Mesothelial cell of epicardium (in vitro differentiated cells): ENCODE data around the gene SUPT20H. TPM values are rescaled to one million over a fixed set of nuclear protein-coding genes. Genes with fewer than 3 reads are reported as not detected.

Source experiments
- DNase-seq, 2 experiments: peaks; one replicate each; pipeline ENCODE4 v3.0.0; 2021; ENCODE audit warnings: low spot score in 2 of 2; ENCODE audit not compliant: unreplicated experiment in 2 of 2
- H3K27ac Mint-ChIP-seq: 2 replicates; pipeline ENCODE4 v1.8.0; 2021; ENCODE audit warnings: mixed read lengths
- H3K27me3 Mint-ChIP-seq: 2 replicates; pipeline ENCODE4 v1.8.0; 2021; ENCODE audit warnings: low read depth, mixed read lengths
- H3K36me3 Mint-ChIP-seq: 2 replicates; pipeline ENCODE4 v1.8.0; 2021; ENCODE audit warnings: mixed read lengths
- H3K4me1 Mint-ChIP-seq: 2 replicates; pipeline ENCODE4 v1.8.0; 2021; ENCODE audit warnings: mixed read lengths
- H3K4me3 Mint-ChIP-seq: 2 replicates; pipeline ENCODE4 v1.8.0; 2021; ENCODE audit warnings: mild to moderate bottlenecking, moderate library complexity, mixed read lengths
- H3K9me3 Mint-ChIP-seq: 2 replicates; pipeline ENCODE4 v1.8.0; 2021; ENCODE audit warnings: mixed read lengths
- CTCF ChIP-seq: fragments of 200-600 bp; sonication (generic); IDR thresholded peaks from one replicate; pipeline ENCODE4 v1.5.0; 2021; ENCODE audit warnings: antibody characterized with exemption; ENCODE audit not compliant: unreplicated experiment
- total RNA-seq: library from RNA; stranded (reverse); gene quantifications from 3 replicates; pipeline ENCODE4 v1.2.1, GENCODE V29; 2021

SUPT20H gene
- total RNA-seq, 1 donor from 2014 or later, result 99.6 TPM

GRCh38 chr13:37094099-37094498, 34.6 kb upstream of the SUPT20H start:
- no peak overlapping the region for H3K4me3 Mint-ChIP-seq
- H3K27ac Mint-ChIP-seq, result no peak overlapping the region
- TF ChIP-seq CTCF, result no peak
- DNase-seq, result no peak
- no peaks in the 10 kb centered on the region for H3K27me3 Mint-ChIP-seq
- H3K36me3 Mint-ChIP-seq, result no peaks in the 10 kb centered on the region
- H3K4me1 Mint-ChIP-seq, result peaks cover 24% of the 10 kb centered on the region
- no peaks in the 10 kb centered on the region for H3K9me3 Mint-ChIP-seq

- Mint-ChIP-seq H3K4me1 (peaks cover 24% of the 10 kb centered on the region), H3K36me3 (no peaks in the 10 kb centered on the region), H3K27ac (peak overlapping the region; percentile 14), H3K27me3 (no peaks in the 10 kb centered on the region), H3K9me3 (no peaks in the 10 kb centered on the region), H3K4me3 (no peak overlapping the region)
- no peak for DNase-seq
- no peak for TF ChIP-seq CTCF
Measured at GRCh38 chr13:37091835-37092234, 32.3 kb upstream of the SUPT20H start.

- peaks cover 24% of the 10 kb centered on the region for H3K4me1 Mint-ChIP-seq
- peaks cover 3% of the 10 kb centered on the region for H3K9me3 Mint-ChIP-seq
- no peaks in the 10 kb centered on the region for H3K27me3 Mint-ChIP-seq
- TF ChIP-seq CTCF, result no peak
- no peaks in the 10 kb centered on the region for H3K36me3 Mint-ChIP-seq
- no peak for DNase-seq
- H3K4me3 Mint-ChIP-seq, result no peak overlapping the region
- H3K27ac Mint-ChIP-seq, result peak overlapping the region; percentile 73
Measured at GRCh38 chr13:37090912-37091311, 31.4 kb upstream of the SUPT20H start.

GRCh38 chr13:37089495-37089894, 30.0 kb upstream of the SUPT20H start:
- peaks cover 3% of the 10 kb centered on the region for H3K9me3 Mint-ChIP-seq
- H3K36me3 Mint-ChIP-seq, result no peaks in the 10 kb centered on the region
- no peak for DNase-seq
- H3K4me3 Mint-ChIP-seq, result no peak overlapping the region
- no peak for TF ChIP-seq CTCF
- H3K27me3 Mint-ChIP-seq, result no peaks in the 10 kb centered on the region
- no peak overlapping the region for H3K27ac Mint-ChIP-seq
- H3K4me1 Mint-ChIP-seq, result peaks cover 24% of the 10 kb centered on the region

- peaks cover 3% of the 10 kb centered on the region for H3K9me3 Mint-ChIP-seq
- H3K27me3 Mint-ChIP-seq, result no peaks in the 10 kb centered on the region
- TF ChIP-seq CTCF, result no peak
- H3K36me3 Mint-ChIP-seq, result no peaks in the 10 kb centered on the region
- DNase-seq, result no peak
- no peak overlapping the region for H3K27ac Mint-ChIP-seq
- H3K4me1 Mint-ChIP-seq, result peaks cover 18% of the 10 kb centered on the region
- no peak overlapping the region for H3K4me3 Mint-ChIP-seq
Measured at GRCh38 chr13:37087486-37087885, 28.0 kb upstream of the SUPT20H start.

- no peak for DNase-seq
- no peak overlapping the region for H3K4me3 Mint-ChIP-seq
Measured at GRCh38 chr13:37085606-37086005, 26.1 kb upstream of the SUPT20H start.

More at GRCh38 chr13:37085606-37086005, 26.1 kb upstream of the SUPT20H start:
- no peaks in the 10 kb centered on the region for H3K36me3 Mint-ChIP-seq
- no peak overlapping the region for H3K27ac Mint-ChIP-seq
- TF ChIP-seq CTCF, result no peak
- H3K4me1 Mint-ChIP-seq, result peaks cover 15% of the 10 kb centered on the region
- H3K9me3 Mint-ChIP-seq, result peaks cover 3% of the 10 kb centered on the region
- H3K27me3 Mint-ChIP-seq, result no peaks in the 10 kb centered on the region
